ENCODE measurements around the gene IL22RA1. TPM values are rescaled to one million over a fixed set of nuclear protein-coding genes. Genes with fewer than 3 reads are reported as not detected.

IL22RA1 gene
- total RNA-seq, 5 donors from 2014 or later (not counting 1 experiment from before 2014, with no cell fraction given), result 0.13 to 0.15 TPM; not detected in 3

DNA sequence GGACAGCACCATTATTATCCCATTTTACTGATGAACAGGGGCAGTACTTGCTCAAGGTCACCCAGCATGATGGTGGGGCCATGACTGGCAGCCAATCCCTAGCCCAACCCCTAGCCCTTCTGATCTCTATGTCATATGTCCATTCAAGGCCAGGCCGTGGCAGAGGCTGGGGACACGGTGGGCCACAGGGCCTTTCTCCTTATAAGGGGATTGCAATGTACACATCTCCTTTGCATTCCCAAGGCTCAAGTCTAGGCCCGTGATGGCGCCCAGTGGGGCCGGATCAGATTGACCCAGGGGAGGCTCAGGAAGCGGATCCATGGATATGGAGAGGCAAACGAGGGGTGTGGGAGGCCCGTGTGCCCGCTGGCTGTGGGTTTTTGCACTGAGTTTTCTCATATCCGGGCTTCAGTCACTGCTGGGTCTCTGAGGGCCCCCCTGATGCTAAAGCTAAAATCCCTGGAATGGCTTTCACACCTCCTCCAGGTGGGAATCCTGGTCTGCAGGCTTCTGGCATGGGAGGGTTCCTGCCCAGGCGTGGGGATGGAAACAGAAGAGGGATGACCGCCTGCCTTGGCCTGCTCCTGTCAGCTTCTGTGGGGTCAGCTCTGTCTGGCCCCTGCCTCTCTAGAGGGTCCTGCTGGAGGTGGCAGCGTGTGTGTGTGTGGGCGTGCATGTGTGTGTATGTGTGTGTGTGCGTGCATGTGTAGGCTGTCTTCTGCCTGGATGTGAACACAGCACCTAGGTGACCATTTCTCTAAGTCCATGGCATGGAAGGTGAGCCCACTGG lies 33.1 kb downstream of the IL22RA1 start:
- H3K27me3 Mint-ChIP-seq, result peaks cover 11 to 23% of the 10 kb centered on the region in 2 donors
- H3K9me3 Mint-ChIP-seq, result no peaks in the 10 kb centered on the region
- ChIA-PET CTCF (no interaction called here), POLR2A (no interaction called here)
- no peaks in the 10 kb centered on the region for H3K36me3 Mint-ChIP-seq
- no peak overlapping the region for H3K4me3 ChIP-seq (ENCODE audit: control insufficient read depth in 1 of 2, extremely low read depth in 1 of 2, low read length in 1 of 2)
- H3K4me1 Mint-ChIP-seq, result peaks cover 5 to 15% (median 11%) of the 10 kb centered on the region in 3 donors
- DNase-seq (no peak), ATAC-seq (replicated peaks in 1 of 4) (no peak)
- H3K36me3 ChIP-seq (ENCODE audit: control insufficient read depth in 2 of 2, extremely low read depth in 1 of 2, insufficient read depth in 1 of 2, low read length in 1 of 2), result no peaks in the 10 kb centered on the region
- no peak overlapping the region for H3K27ac Mint-ChIP-seq
- no peak overlapping the region for H3K4me3 Mint-ChIP-seq
- H3K27ac ChIP-seq (ENCODE audit: low read length), result no peak overlapping the region
- 75% methylated on average over 12 of the region's 15 CpGs for WGBS (ENCODE audit: insufficient coverage)
- H3K27me3 ChIP-seq (replicated peaks in 1 of 2; ENCODE audit: control insufficient read depth in 2 of 2, extremely low read depth in 1 of 2, insufficient read depth in 2 of 2, low read length in 1 of 2), result peaks cover 0 to 30% of the 10 kb centered on the region in 2 experiments
- H3K9me3 ChIP-seq, result no peaks in the 10 kb centered on the region
- peaks cover 0 to 10% of the 10 kb centered on the region in 2 experiments for H3K4me1 ChIP-seq (ENCODE audit: control insufficient read depth in 1 of 2, extremely low read depth in 1 of 2, insufficient read depth in 2 of 2, low read length in 2 of 2)

DNA sequence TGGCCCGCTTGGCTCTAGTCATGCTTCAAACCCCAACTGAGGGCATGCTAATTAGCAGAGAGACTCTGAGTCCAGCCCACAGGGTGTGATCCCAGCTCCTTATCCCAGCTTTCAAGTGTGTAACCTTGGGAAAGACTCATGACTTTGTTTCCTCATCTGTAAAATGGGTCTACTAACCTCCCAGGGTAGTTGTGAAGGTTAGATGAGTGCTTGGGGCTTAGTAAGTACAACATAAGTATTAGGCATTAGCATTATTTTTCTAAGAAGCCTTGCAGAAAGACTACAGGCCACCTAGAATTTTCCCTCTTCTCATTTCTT lies 33.8 kb downstream of the IL22RA1 start:
- Mint-ChIP-seq H3K4me3 (no peak overlapping the region), H3K36me3 (no peaks in the 10 kb centered on the region), H3K27ac (no peak overlapping the region), H3K27me3 (peaks cover 11 to 21% of the 10 kb centered on the region in 2 donors), H3K4me1 (peaks cover 5 to 15% (median 11%) of the 10 kb centered on the region in 3 donors), H3K9me3 (no peaks in the 10 kb centered on the region)
- Histone ChIP-seq H3K27ac (ENCODE audit: low read length) (no peak overlapping the region), H3K4me3 (ENCODE audit: control insufficient read depth in 1 of 2, extremely low read depth in 1 of 2, low read length in 1 of 2) (no peak overlapping the region), H3K36me3 (ENCODE audit: control insufficient read depth in 2 of 2, extremely low read depth in 1 of 2, insufficient read depth in 1 of 2, low read length in 1 of 2) (no peaks in the 10 kb centered on the region), H3K9me3 (no peaks in the 10 kb centered on the region), H3K4me1 (ENCODE audit: control insufficient read depth in 1 of 2, extremely low read depth in 1 of 2, insufficient read depth in 2 of 2, low read length in 2 of 2) (peaks cover 0 to 10% of the 10 kb centered on the region in 2 experiments), H3K27me3 (replicated peaks in 1 of 2; ENCODE audit: control insufficient read depth in 2 of 2, extremely low read depth in 1 of 2, insufficient read depth in 2 of 2, low read length in 1 of 2) (peaks cover 0 to 25% of the 10 kb centered on the region in 2 experiments)
- ChIA-PET CTCF (interaction anchor here in 1 of 2 donors (0.6 kb wide), 1 partner anchor 9 kb away, joined by 7 read pairs; no protein-coding TSS in a partner anchor), POLR2A (no interaction called here)
- no peak for ATAC-seq (replicated peaks in 1 of 4)
- DNase-seq, result no peak
- 43% methylated on average over 1 of the region's 1 CpG for WGBS (ENCODE audit: insufficient coverage)

DNA sequence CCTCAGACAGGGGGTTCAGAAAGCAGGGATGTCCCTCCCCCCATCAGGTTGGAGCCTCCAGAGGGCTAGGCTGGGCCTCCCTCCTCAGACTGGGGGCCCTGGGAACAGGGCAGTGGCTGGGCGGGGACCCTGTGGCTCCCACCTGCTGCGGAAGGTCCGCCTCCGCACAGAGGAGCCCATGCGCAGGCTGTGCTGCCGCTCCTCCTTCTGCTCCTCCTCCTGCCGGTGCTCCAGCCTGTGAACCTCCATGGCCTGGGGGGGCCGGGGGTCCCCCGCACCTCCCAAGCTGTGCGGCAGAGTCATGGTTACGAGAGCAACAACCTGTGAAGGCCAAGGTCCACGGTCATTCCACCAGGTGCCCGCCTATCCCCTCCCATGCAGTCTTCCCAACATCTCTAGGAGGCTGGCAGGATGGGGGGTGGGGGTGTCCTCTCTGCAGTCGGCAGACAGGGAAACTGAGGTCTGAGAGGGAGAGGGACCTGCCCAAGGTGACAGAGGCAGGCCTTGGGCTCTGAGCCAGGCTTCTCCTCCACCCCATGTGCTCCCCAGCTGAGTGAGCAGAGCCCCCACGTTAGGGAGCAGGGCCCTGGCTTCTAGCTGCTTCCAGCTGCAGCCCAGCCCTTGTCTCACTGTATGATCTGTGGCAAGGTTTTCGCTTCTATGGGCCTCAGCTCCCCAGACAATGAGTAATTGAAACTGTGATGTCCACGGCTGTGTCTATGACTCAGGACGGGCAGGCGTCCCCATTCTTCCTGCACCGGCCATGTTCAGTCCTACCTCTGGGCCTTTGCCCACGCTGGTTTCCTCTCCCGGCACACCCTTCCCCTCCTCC lies 34.4 kb downstream of the IL22RA1 start:
- Mint-ChIP-seq H3K4me1 (peaks cover 5 to 11% (median 11%) of the 10 kb centered on the region in 3 donors), H3K27ac (no peak overlapping the region), H3K27me3 (peaks cover 5 to 16% of the 10 kb centered on the region in 2 donors), H3K4me3 (no peak overlapping the region), H3K9me3 (no peaks in the 10 kb centered on the region), H3K36me3 (no peaks in the 10 kb centered on the region)
- CTCF ChIA-PET, result interaction anchor here in 1 of 2 donors (0.6 kb wide), 1 partner anchor 10 kb away, joined by 7 read pairs; no protein-coding TSS in a partner anchor
- ATAC-seq (replicated peaks in 1 of 4) (no peak), DNase-seq (no peak)
- no peak overlapping the region for H3K27ac ChIP-seq (ENCODE audit: low read length)
- H3K36me3 ChIP-seq (ENCODE audit: control insufficient read depth in 2 of 2, extremely low read depth in 1 of 2, insufficient read depth in 1 of 2, low read length in 1 of 2), result no peaks in the 10 kb centered on the region
- no peak overlapping the region for H3K4me3 ChIP-seq (ENCODE audit: control insufficient read depth in 1 of 2, extremely low read depth in 1 of 2, low read length in 1 of 2)
- WGBS (ENCODE audit: insufficient coverage), result 78% methylated on average over 14 of the region's 22 CpGs
- H3K9me3 ChIP-seq, result no peaks in the 10 kb centered on the region
- H3K27me3 ChIP-seq (replicated peaks in 1 of 2; ENCODE audit: control insufficient read depth in 2 of 2, extremely low read depth in 1 of 2, insufficient read depth in 2 of 2, low read length in 1 of 2), result peaks cover 0 to 21% of the 10 kb centered on the region in 2 experiments
- POLR2A ChIA-PET, result no interaction called here
- H3K4me1 ChIP-seq (ENCODE audit: control insufficient read depth in 1 of 2, extremely low read depth in 1 of 2, insufficient read depth in 2 of 2, low read length in 2 of 2), result peaks cover 0 to 10% of the 10 kb centered on the region in 2 experiments

DNA sequence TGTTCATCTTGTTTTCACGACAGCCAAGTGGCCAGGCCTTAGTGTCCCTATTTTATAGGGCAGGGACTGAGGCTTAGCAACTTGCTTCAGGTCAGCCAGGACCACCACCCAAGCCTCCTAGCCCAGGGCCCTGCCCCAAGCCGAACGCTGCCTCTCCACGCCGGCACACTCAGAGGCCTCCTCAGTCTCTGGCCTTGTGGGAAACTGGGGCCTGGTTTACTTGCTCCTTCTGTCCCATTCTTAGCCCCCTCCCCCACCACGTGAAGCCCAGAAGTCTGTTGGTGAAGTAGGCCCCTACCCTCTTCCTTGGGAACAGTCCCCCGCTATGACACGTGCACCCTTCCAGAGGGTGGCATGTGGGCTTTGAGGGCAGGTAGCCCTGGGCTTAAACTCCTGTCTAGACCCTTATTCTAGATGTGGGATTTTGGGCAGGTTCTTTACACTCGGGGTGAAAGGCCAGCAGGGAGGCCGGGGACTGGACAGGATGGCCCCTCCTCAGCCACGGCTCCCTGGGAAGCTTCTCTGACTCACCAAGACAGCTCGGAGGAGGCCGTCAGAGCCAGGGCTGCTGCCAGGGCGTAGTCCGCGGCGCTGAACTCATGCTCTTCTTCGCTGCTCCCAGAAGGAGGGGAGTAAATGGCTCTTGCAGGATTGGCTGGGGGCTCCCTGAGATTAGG lies 35.3 kb downstream of the IL22RA1 start:
- POLR2A ChIA-PET, result no interaction called here
- no peaks in the 10 kb centered on the region for H3K36me3 Mint-ChIP-seq
- DNase-seq, result no peak
- Histone ChIP-seq H3K27me3 (replicated peaks in 1 of 2; ENCODE audit: control insufficient read depth in 2 of 2, extremely low read depth in 1 of 2, insufficient read depth in 2 of 2, low read length in 1 of 2) (peaks cover 0 to 13% of the 10 kb centered on the region in 2 experiments), H3K9me3 (no peaks in the 10 kb centered on the region), H3K4me1 (ENCODE audit: control insufficient read depth in 1 of 2, extremely low read depth in 1 of 2, insufficient read depth in 2 of 2, low read length in 2 of 2) (peaks cover 0 to 7% of the 10 kb centered on the region in 2 experiments), H3K27ac (ENCODE audit: low read length) (no peak overlapping the region), H3K4me3 (ENCODE audit: control insufficient read depth in 1 of 2, extremely low read depth in 1 of 2, low read length in 1 of 2) (no peak overlapping the region), H3K36me3 (ENCODE audit: control insufficient read depth in 2 of 2, extremely low read depth in 1 of 2, insufficient read depth in 1 of 2, low read length in 1 of 2) (no peaks in the 10 kb centered on the region)
- CTCF ChIA-PET, result no interaction called here
- no peaks in the 10 kb centered on the region for H3K9me3 Mint-ChIP-seq
- peaks cover 0 to 10% of the 10 kb centered on the region in 2 donors for H3K27me3 Mint-ChIP-seq
- no peak for ATAC-seq (replicated peaks in 1 of 4)
- no peak overlapping the region for H3K27ac Mint-ChIP-seq
- 79% methylated on average over 10 of the region's 18 CpGs for WGBS (ENCODE audit: insufficient coverage)
- H3K4me3 Mint-ChIP-seq, result no peak overlapping the region
- H3K4me1 Mint-ChIP-seq, result peaks cover 4 to 6% (median 4%) of the 10 kb centered on the region in 3 donors

DNA sequence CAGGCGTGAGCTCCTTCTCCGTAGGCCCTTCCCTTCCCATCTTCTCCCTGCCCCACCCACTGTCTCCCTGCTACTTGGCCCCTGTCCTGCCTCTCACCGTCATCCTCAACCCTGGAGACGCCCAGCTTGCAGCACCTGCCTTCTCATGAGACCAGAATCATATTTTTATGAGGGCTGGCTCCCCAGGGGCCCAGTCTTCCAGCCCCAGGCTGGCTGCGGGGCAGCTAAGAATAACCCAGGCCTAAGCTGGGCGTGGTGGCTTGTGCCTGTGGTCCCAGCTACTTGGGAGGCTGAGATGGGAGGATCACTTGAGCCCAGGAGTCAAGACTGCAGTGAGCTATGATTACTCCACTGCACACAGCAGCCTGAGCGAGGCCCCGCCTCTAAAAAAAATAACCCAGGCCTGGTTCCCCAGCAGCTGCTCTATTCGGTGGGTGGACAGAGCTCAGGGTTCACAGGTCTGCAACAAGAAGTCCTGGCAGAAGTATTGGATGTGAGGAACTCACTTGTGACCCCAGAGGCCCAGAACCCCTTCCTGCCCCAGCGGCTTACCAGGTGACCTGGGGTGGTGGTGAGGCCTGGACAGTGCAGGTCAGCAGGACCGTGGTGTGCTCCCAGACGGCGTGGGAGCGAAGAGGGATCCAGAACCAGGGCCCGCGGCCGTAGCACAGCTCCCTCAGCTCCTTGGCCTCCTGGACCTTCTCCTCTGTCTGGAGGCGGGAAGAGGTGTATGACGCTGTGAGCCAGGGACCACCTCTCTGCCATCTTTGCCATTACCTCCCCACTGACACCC lies 37.4 kb downstream of the IL22RA1 start:
- Mint-ChIP-seq H3K4me3 (no peak overlapping the region), H3K9me3 (no peaks in the 10 kb centered on the region), H3K36me3 (no peaks in the 10 kb centered on the region), H3K4me1 (no peaks in the 10 kb centered on the region), H3K27ac (no peak overlapping the region), H3K27me3 (no peaks in the 10 kb centered on the region)
- CTCF ChIA-PET, result interaction anchor here in 1 of 2 donors (0.6 kb wide), 1 partner anchor 1975 kb away, joined by 4 read pairs; no protein-coding TSS in a partner anchor
- H3K27ac ChIP-seq (ENCODE audit: low read length), result no peak overlapping the region
- H3K4me1 ChIP-seq (ENCODE audit: control insufficient read depth in 1 of 2, extremely low read depth in 1 of 2, insufficient read depth in 2 of 2, low read length in 2 of 2), result no peaks in the 10 kb centered on the region
- DNase-seq (no peak), ATAC-seq (replicated peaks in 1 of 4) (no peak)
- 92% methylated on average over 9 of the region's 19 CpGs for WGBS (ENCODE audit: insufficient coverage)
- H3K4me3 ChIP-seq (ENCODE audit: control insufficient read depth in 1 of 2, extremely low read depth in 1 of 2, low read length in 1 of 2), result no peak overlapping the region
- H3K9me3 ChIP-seq, result no peaks in the 10 kb centered on the region
- POLR2A ChIA-PET, result interaction anchor here in 1 of 2 donors (0.6 kb wide), 1 partner anchor 158 kb away, joined by 3 read pairs; no protein-coding TSS in a partner anchor
- H3K27me3 ChIP-seq (replicated peaks in 1 of 2; ENCODE audit: control insufficient read depth in 2 of 2, extremely low read depth in 1 of 2, insufficient read depth in 2 of 2, low read length in 1 of 2), result peaks cover 0 to 3% of the 10 kb centered on the region in 2 experiments
- no peaks in the 10 kb centered on the region for H3K36me3 ChIP-seq (ENCODE audit: control insufficient read depth in 2 of 2, extremely low read depth in 1 of 2, insufficient read depth in 1 of 2, low read length in 1 of 2)
